K562 (cell line): Measurements from ENCODE around the gene CCL3. TPM values are rescaled to one million over a fixed set of nuclear protein-coding genes. Genes with fewer than 3 reads are reported as not detected.
"Not testable (repeated sequence)": the region's sequence is repeated elsewhere in the genome, so short reads cannot be mapped to it uniquely, and the experiment has no call there.

Source experiments
- ATAC-seq: fragments of 200-7000 bp; cut with Tn5 transposase; 3 replicates; pipeline ENCODE4 v1.9.1; 2020; ENCODE audit warnings: moderate library complexity
- BruUV-seq: library from RNA; stranded (reverse); fragments of 400-500 nt; replicated peaks from 2 replicates; lab custom pipeline; 2021; lab: Mats Ljungman, UMichigan
- CTCF ChIA-PET: fragments of 300-600 bp; formaldehyde crosslinking; extraction: SDS; loops from one replicate; lab custom pipeline; 2021; ENCODE audit warnings: low intra/inter-chr PET ratio; lab: Yijun Ruan, JAX
- POLR2A ChIA-PET: fragments of 300-600, 350-650 bp; sonication (Branson Sonifier 250); formaldehyde crosslinking; extraction: SDS; loops from one replicate; lab custom pipeline; 2021; ENCODE audit warnings: antibody characterized with exemption, inconsistent platforms; lab: Yijun Ruan, JAX
- DNase-seq, 4 experiments: peaks; one replicate each; pipeline versions ENCODE4 v3.0.0 to v3.0.0-alpha.2; 2011 to 2018; ENCODE audit warnings: low spot score in 3 of 4, mixed read lengths in 3 of 4; ENCODE audit errors: extremely low read depth in 1 of 4
- FAIRE-seq: peaks from 2 replicates; lab custom pipeline; 2011; peaks lifted over from hg19 to GRCh38; lab: Jason Lieb, UNC
- H2AFZ ChIP-seq: 2 replicates; pipeline ENCODE4 v1.6.0; 2011; ENCODE audit warnings: low read depth, low read length, control low read depth, inconsistent platforms
- H3K27ac ChIP-seq: fragments of 200-600 bp; 3 replicates; pipeline ENCODE4 v1.8.0; 2011; ENCODE audit warnings: low read depth, mild to moderate bottlenecking, control low read depth, inconsistent platforms, low read length, moderate library complexity, mixed read lengths; ENCODE audit errors: extremely low read depth
- H3K27me3 ChIP-seq, 2 experiments: fragments of 300-600 bp in 1 of 2; 2 replicates in 1 of 2; 3 replicates in 1 of 2; pipeline versions ENCODE4 v1.6.0 to v1.8.0; 2011; ENCODE audit warnings: inconsistent platforms in 2 of 2, low read length in 2 of 2, mild to moderate bottlenecking in 1 of 2, mixed read lengths in 1 of 2, moderate library complexity in 1 of 2; ENCODE audit not compliant: control insufficient read depth in 2 of 2, insufficient read depth in 2 of 2
- H3K36me3 ChIP-seq: fragments of 300-600 bp; 3 replicates; pipeline ENCODE4 v1.8.0; 2011; ENCODE audit warnings: mild to moderate bottlenecking, low read length, inconsistent platforms; ENCODE audit not compliant: control insufficient read depth, insufficient read depth
- H3K4me1 ChIP-seq, 2 experiments: fragments of 200-600 bp in 1 of 2; replicated peaks in 1 of 2; 2 replicates in 1 of 2; 3 replicates in 1 of 2; pipeline versions ENCODE4 v1.5.1 to v1.8.0; 2011; ENCODE audit warnings: inconsistent platforms in 2 of 2, low read length in 2 of 2, mild to moderate bottlenecking in 1 of 2, mixed read lengths in 1 of 2, moderate library complexity in 1 of 2; ENCODE audit not compliant: control insufficient read depth in 2 of 2, insufficient read depth in 2 of 2
- H3K4me2 ChIP-seq: 2 replicates; pipeline ENCODE4 v1.6.1; 2011; ENCODE audit warnings: low read length, control low read depth, inconsistent platforms, mixed read lengths; ENCODE audit not compliant: insufficient read depth
- H3K4me3 ChIP-seq: fragments of 200-600 bp; sonication (generic), shearing (Covaris generic); 2 replicates; pipeline ENCODE4 v1.5.1; 2016; ENCODE audit warnings: control low read depth, inconsistent platforms
- H3K79me2 ChIP-seq: fragments of 200-600 bp; 3 replicates; pipeline ENCODE4 v1.8.0; 2011; ENCODE audit warnings: low read length, inconsistent platforms; ENCODE audit not compliant: control insufficient read depth, insufficient read depth
- H3K9ac ChIP-seq, 2 experiments: 2 replicates each; pipeline versions ENCODE4 v1.6.0 to v1.6.1; 2011; ENCODE audit warnings: low read depth in 2 of 2, low read length in 2 of 2, control low read depth in 1 of 2, inconsistent platforms in 1 of 2, mild to moderate bottlenecking in 1 of 2, mixed read lengths in 1 of 2; ENCODE audit not compliant: insufficient read depth in 1 of 2
- H3K9me1 ChIP-seq: one replicate; pipeline ENCODE4 v1.6.0; 2011; ENCODE audit warnings: inconsistent platforms, mild to moderate bottlenecking, low read length, moderate library complexity; ENCODE audit not compliant: control insufficient read depth, insufficient read depth
- H3K9me3 ChIP-seq: replicated peaks from 2 replicates; pipeline ENCODE4 v1.5.1; 2011; ENCODE audit warnings: low read depth, low read length, inconsistent platforms; ENCODE audit not compliant: control insufficient read depth, insufficient read depth
- H4K20me1 ChIP-seq: replicated peaks from 2 replicates; pipeline ENCODE4 v1.6.1; 2011; ENCODE audit warnings: low read length, inconsistent platforms, mixed read lengths; ENCODE audit not compliant: control insufficient read depth, insufficient read depth
- CC2D1A ChIP-seq: fragments of 450-650 bp; IDR thresholded peaks from 2 replicates; pipeline ENCODE4 v1.6.1; 2017; ENCODE audit warnings: mild to moderate bottlenecking
- GABPB1 ChIP-seq: sonication (generic); formaldehyde crosslinking; IDR thresholded peaks from 2 replicates; pipeline ENCODE4 v1.8.0; 2022; ENCODE audit warnings: mild to moderate bottlenecking, missing genetic modification reagents
- PCBP1 ChIP-seq: fragments of 200-400 bp; formaldehyde crosslinking; IDR thresholded peaks from 2 replicates; pipeline ENCODE4 v1.6.1; 2018; ENCODE audit warnings: mild to moderate bottlenecking, low read depth, low read length; ENCODE audit not compliant: poor library complexity, severe bottlenecking
- PML ChIP-seq: IDR thresholded peaks from 2 replicates; pipeline ENCODE4 v1.6.1; 2012; ENCODE audit warnings: low read length, inconsistent platforms
- RFX7 ChIP-seq: fragments of 250-450 bp; sonication (Bioruptor Pico); IDR thresholded peaks from 2 replicates; pipeline ENCODE4 v1.5.1; 2021; ENCODE audit warnings: mild to moderate bottlenecking
- ZNF146 ChIP-seq: IDR thresholded peaks from one replicate; pipeline ENCODE4 v1.6.1; 2018; ENCODE audit warnings: missing compliant biosample characterization; ENCODE audit not compliant: unreplicated experiment
- WGBS: fragments of 100-300 bp; shearing (Covaris generic); methylation state at CpG from one replicate; pipeline ENCODE4 v1.1.6; 2016; ENCODE audit warnings: low coverage, mixed read lengths; ENCODE audit not compliant: insufficient coverage; ENCODE audit errors: missing lambda C conversion rate; 5-methylcytosine and 5-hydroxymethylcytosine counted together
- in situ Hi-C: fragments of 300-500 bp; cut with MboI; formaldehyde crosslinking; loops from 4 replicates; pipeline ENCODE4 v1.15.0; 2018; ENCODE audit warnings: inconsistent platforms, mixed read lengths
- intact Hi-C: fragments of 100-400 bp; cut with micrococcal nuclease; formaldehyde crosslinking; loops from 2 replicates; pipeline ENCODE4 v1.14.2; 2022
- polyA plus RNA-seq, 8 experiments: library from polyadenylated mRNA; depleted of rRNA in 4 of 8; stranded (reverse) in 5 of 8; unstranded in 3 of 8; fragments of >200 nt; fragmentation: Nextera tagmentation in 2 of 8; fragmentation: Illumina TruSeq in 1 of 8; extraction: Ambion mirVana in 2 of 8; extraction: Trizol in 1 of 8; gene quantifications; 2 replicates each; pipeline versions ENCODE4 v1.2.1 to v1.2.3, GENCODE V29; 2011 to 2014; ENCODE audit warnings: inconsistent platforms in 1 of 8, missing spikeins in 1 of 8
- total RNA-seq, 7 experiments: library from RNA; depleted of rRNA in 6 of 7; stranded (reverse); fragments of >200 nt in 6 of 7; fragmentation: Illumina TruSeq in 2 of 7; extraction: Trizol in 2 of 7; gene quantifications; 2 replicates each; pipeline versions ENCODE4 v1.2.1 to v1.2.3, GENCODE V29; 2011 to 2021; ENCODE audit warnings: low replicate concordance in 1 of 7

The CCL3 gene
- total and polyA plus RNA-seq, 9 of the 15 experiments (the other 6 are each of a cell fraction or from before 2014, with no cell fraction given), result 0.58 TPM; not detected in 8

GRCh38 chr17:36088670-36089338, 1.1 kb downstream of the CCL3 start:
- Histone ChIP-seq H3K4me3 (no peak overlapping the region), H3K4me2 (no peak overlapping the region), H3K9ac (no peak overlapping the region), H3K9me1 (no peaks in the 10 kb centered on the region), H4K20me1 (no peaks in the 10 kb centered on the region), H3K4me1 (no peaks in the 10 kb centered on the region), H3K36me3 (no peaks in the 10 kb centered on the region), H3K27ac (no peak overlapping the region), H3K79me2 (no peaks in the 10 kb centered on the region), H3K9me3 (no peaks in the 10 kb centered on the region), H3K27me3 (peaks cover 13 to 18% of the 10 kb centered on the region in 2 experiments; a peak in 4 of 5 replicates), H2AFZ (no peak overlapping the region)
- ChIA-PET CTCF (no interaction called here), POLR2A (interaction anchor here (0.5 to 0.7 kb wide), 2 partner anchors 247 to 655 kb away, joined by 3 read pairs; no protein-coding TSS in a partner anchor)
- FAIRE-seq (no peak), DNase-seq (no peak), ATAC-seq (no peak)
- WGBS, result 2% methylated on average over 14 of the region's 14 CpGs
- intact Hi-C loops (no loop called here), in situ Hi-C loops (no loop called here)
- no TSS peak for BruUV-seq
- TF ChIP-seq GABPB1 (CRISPR knock-in tag) (no peak), PML (no peak), CC2D1A (no peak), ZNF146 (CRISPR knock-in tag) (no peak), RFX7 (CRISPR knock-in tag) (no peak), PCBP1 (no peak)

DNA sequence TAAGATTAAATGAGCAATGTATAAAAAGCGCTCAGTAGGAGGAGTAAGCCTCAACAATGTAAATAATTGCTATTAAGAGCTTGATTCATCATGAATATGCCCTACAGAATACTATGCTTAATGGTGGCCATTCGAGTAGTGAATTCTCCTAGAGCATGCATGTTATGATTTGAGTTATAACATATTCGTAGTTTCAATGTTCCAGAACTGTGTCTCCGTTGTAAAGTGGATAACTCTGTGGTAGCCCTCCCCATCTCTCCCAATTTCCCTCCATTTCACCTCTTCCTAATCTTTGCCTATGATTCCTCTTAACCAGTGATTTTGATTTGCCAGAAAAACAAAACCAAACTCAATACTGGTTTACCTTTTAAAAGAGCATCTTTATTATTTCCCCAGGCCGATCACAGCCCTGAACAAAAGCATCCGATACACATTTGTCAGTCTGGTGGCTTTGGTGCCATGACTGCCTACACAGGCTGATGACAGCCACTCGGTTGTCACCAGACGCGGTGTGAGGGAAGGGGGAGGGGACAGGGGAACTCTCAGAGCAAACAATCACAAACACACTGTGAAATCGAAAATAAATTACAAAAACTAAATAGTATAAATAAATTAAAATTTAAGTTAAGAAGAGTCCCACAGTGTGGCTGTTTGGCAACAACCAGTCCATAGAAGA, 1.9 kb downstream of the CCL3 start:
- in situ Hi-C loops, H2AFZ ChIP-seq, H3K9ac ChIP-seq, H3K36me3 ChIP-seq, H4K20me1 ChIP-seq, H3K9me1 ChIP-seq, H3K4me1 ChIP-seq, H3K4me3 ChIP-seq, H3K4me2 ChIP-seq, ATAC-seq, H3K27ac ChIP-seq, H3K79me2 ChIP-seq, H3K9me3 ChIP-seq, DNase-seq, CTCF ChIA-PET, intact Hi-C loops, BruUV-seq, POLR2A ChIA-PET, FAIRE-seq: not testable (repeated sequence)
- WGBS, result 2% methylated on average over 9 of the region's 10 CpGs
- peaks cover 13 to 18% of the 10 kb centered on the region in 2 experiments; a peak in 4 of 5 replicates for H3K27me3 ChIP-seq

DNA sequence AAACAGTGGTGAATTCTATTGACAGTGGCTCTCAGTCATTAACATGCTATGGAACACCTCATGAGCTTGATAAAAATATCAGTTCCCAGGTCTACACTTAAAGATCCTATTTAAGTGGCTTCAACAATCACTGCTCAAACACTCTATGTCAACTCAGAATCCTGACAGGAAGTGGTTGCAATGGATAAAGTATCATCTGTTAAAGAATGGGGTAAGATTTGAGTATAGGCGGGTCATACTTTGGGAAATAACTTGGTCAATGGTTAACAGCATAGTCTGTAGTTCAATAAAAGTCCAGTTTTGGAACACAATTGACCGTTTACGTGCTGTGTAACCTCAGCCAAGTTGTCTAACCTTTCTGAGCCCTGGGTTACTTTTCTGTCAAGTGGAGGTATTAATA, 2.5 kb downstream of the CCL3 start:
- H3K79me2 ChIP-seq, H3K4me1 ChIP-seq, H3K27ac ChIP-seq, BruUV-seq, H3K9me1 ChIP-seq, H4K20me1 ChIP-seq, H3K9ac ChIP-seq, intact Hi-C loops, CTCF ChIA-PET, ATAC-seq, in situ Hi-C loops, H3K4me2 ChIP-seq, FAIRE-seq, H3K36me3 ChIP-seq, POLR2A ChIA-PET, H3K9me3 ChIP-seq, DNase-seq, H3K4me3 ChIP-seq, H2AFZ ChIP-seq: not testable (repeated sequence)
- no CpG with 5 or more reads among the region's 3 CpGs for WGBS
- H3K27me3 ChIP-seq, result peaks cover 13 to 18% of the 10 kb centered on the region in 2 experiments; a peak in 4 of 5 replicates
